Measurements from ENCODE around the gene TCP1. TPM values are rescaled to one million over a fixed set of nuclear protein-coding genes. Genes with fewer than 3 reads are reported as not detected.

The TCP1 gene
- total RNA-seq, 1 experiment from 2014 or later: 159 TPM

DNA sequence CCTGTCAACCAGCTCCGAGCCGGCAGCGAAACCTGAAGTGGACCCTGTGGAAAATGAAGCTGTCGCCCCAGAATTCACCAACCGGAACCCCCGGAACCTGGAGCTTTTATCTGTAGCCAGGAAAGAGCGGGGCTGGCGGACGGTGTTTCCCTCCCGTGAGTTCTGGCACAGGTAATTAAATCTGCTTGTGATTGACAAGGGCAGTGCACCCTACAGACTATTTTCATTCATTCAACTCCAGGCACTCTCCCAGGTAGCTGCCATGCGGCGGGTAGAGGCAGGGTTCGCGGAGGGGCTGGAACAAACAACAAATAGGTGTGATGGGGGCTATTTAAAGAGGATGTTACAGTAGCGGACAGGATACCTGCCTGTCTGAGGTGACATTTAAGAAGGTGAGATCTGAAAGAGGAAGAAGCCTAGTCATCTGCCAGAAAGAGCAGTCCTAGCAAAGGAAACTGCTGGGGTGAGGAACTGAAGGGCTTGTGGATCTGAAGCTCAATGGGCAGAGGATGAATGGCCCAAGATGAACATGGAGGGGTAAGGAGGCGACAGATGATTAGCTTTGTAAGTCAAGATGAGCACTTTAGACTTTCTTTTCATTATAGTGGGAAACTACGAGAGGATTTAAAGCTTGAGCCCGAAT lies 1.7 kb upstream of the TCP1 start:
- no TSS peak for BruUV-seq (replicated peaks)
- no peak for TF ChIP-seq CTCF (conservative IDR thresholded peaks at IDR 0.05)
- no peak for TF ChIP-seq EZH2 (IDR thresholded peaks at IDR 0.05; ENCODE audit: low read depth)

DNA sequence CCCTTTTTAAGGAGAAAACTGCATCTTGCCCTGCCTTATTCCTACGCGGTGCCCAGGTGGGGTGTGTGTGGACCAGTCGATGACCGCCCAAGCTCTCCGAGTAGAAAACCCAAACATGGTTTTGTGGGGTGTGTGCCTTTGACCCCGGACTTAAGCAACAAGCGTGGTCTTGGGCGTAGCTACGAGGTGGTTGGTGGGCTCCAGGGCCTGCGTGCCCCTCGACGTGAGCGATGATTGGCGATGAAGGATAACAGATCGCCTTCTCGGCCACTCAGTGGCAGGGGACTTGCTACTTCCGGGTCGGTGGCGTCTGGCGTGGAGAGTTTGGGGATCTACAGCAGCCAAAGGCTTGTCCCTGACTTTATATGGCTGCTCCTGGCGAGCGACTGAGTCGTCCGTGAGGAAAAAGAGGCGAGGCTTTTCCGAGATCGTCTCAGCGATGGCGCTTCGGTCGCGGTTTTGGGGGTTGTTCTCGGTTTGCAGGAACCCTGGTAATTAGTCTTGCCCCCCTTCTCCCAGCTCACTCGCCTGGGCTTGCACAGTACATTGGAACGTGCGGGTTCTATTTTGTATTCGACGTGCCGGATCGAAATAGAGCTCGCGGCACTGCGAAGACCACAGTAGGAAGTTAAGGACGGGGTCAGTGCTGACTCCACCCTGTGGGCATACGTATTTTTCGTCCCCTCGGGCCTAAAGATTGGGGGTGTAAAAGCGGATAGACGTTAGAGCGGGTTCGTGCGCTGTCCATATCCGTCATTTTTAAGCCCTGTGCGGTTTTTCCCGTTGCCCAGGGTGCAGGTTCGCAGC lies 950 bp upstream of the TCP1 start, which contains the start of gene MRPL18:
Gene MRPL18, plus strand, starts transcription at position 319 of the 807 bp plus-strand sequence. Its CDS starts 121 bp downstream, at position 440.
- peaks cover 80% of the 10 kb centered on the region for H3K79me2 ChIP-seq (ENCODE audit: low read depth)
- peak; percentile 74 to 95 for DNase-seq
- ChIA-PET POLR2A (ENCODE audit: unreplicated experiment) (interaction anchor here (0.6 to 0.7 kb wide), 6 partner anchors 11 to 790 kb away, joined by 3 to 10 read pairs (median 3); partner anchors contain the start of genes ACAT2 and RSPH3), CTCF (interaction anchor here (0.7 kb wide), 1 partner anchor 17 kb away, joined by 4 read pairs; no protein-coding TSS in a partner anchor)
- no peaks in the 10 kb centered on the region for H3K9me2 ChIP-seq (ENCODE audit: insufficient read depth)
- peaks cover 32% of the 10 kb centered on the region for H4K20me1 ChIP-seq (ENCODE audit: insufficient read depth)
- peaks cover 19% of the 10 kb centered on the region for H3F3A ChIP-seq (ENCODE audit: insufficient read depth, low read depth)
- peaks cover 26% of the 10 kb centered on the region for H3K36me3 ChIP-seq (ENCODE audit: low read depth)
- peak within 1 kb of the TSS; percentile 86 for H3K4me3 ChIP-seq
- intact Hi-C loops (cut with micrococcal nuclease; ENCODE audit: unreplicated experiment): loop anchor here (2.0 kb wide), 1 partner anchor 64 kb away; the partner anchor contains the start of gene WTAP
- peaks cover 25% of the 10 kb centered on the region for H3K4me1 ChIP-seq (replicated peaks; ENCODE audit: insufficient read depth)
- no peaks in the 10 kb centered on the region for H3K9me3 ChIP-seq (ENCODE audit: insufficient read depth, low read depth)
- no peaks in the 10 kb centered on the region for H3K27me3 ChIP-seq (ENCODE audit: insufficient read depth, low read depth)
- H2AFZ ChIP-seq: peak within 1 kb of the TSS; percentile 93
- BruUV-seq (replicated peaks): TSS peak; percentile 53
- H3K4me2 ChIP-seq: peak within 1 kb of the TSS; percentile 98
- peak within 1 kb of the TSS; percentile 82 for H3K27ac ChIP-seq
- no peak for TF ChIP-seq CTCF (conservative IDR thresholded peaks at IDR 0.05)
- no peak for TF ChIP-seq EZH2 (IDR thresholded peaks at IDR 0.05; ENCODE audit: low read depth)

More for the DNA sequence above, 1.7 kb upstream of the TCP1 start:
- Histone ChIP-seq H3K27ac (peak overlapping the region; percentile 82), H3K79me2 (ENCODE audit: low read depth) (peaks cover 73% of the 10 kb centered on the region), H3F3A (ENCODE audit: insufficient read depth, low read depth) (peaks cover 15% of the 10 kb centered on the region), H3K27me3 (ENCODE audit: insufficient read depth, low read depth) (no peaks in the 10 kb centered on the region), H3K4me2 (peak overlapping the region; percentile 98), H3K9me3 (ENCODE audit: insufficient read depth, low read depth) (no peaks in the 10 kb centered on the region), H3K9me2 (ENCODE audit: insufficient read depth) (no peaks in the 10 kb centered on the region), H2AFZ (peak overlapping the region; percentile 93), H4K20me1 (ENCODE audit: insufficient read depth) (peaks cover 27% of the 10 kb centered on the region), H3K36me3 (ENCODE audit: low read depth) (peaks cover 19% of the 10 kb centered on the region), H3K4me3 (peak overlapping the region; percentile 86), H3K4me1 (replicated peaks; ENCODE audit: insufficient read depth) (peaks cover 25% of the 10 kb centered on the region)
- intact Hi-C loops (cut with micrococcal nuclease; ENCODE audit: unreplicated experiment): loop anchor here (2.0 kb wide), 1 partner anchor 64 kb away; the partner anchor contains the start of gene WTAP
- DNase-seq: no peak
- CTCF ChIA-PET: no interaction called here
- POLR2A ChIA-PET (ENCODE audit: unreplicated experiment): interaction anchor here (0.6 kb wide), 1 partner anchor 73 kb away, joined by 8 read pairs; no protein-coding TSS in a partner anchor

GRCh38 chr6:159788753-159789376 lies 537 bp downstream of the TCP1 start:
- H4K20me1 ChIP-seq (ENCODE audit: insufficient read depth): peaks cover 45% of the 10 kb centered on the region
- ChIA-PET CTCF (no interaction called here), POLR2A (ENCODE audit: unreplicated experiment) (interaction anchor here (0.6 kb wide), 1 partner anchor 10 kb away, joined by 5 read pairs; no protein-coding TSS in a partner anchor)
- peak overlapping the region; percentile 76 for H2AFZ ChIP-seq
- intact Hi-C loops (cut with micrococcal nuclease; ENCODE audit: unreplicated experiment): loop anchor here (1.0 to 10.0 kb wide), 3 partner anchors 26 to 186 kb away; partner anchors contain the start of genes ACAT2 and SOD2
- peak in 1 of 2 experiments; percentile 7 for DNase-seq
- H3K27me3 ChIP-seq (ENCODE audit: insufficient read depth, low read depth): no peaks in the 10 kb centered on the region
- H3K4me1 ChIP-seq (replicated peaks; ENCODE audit: insufficient read depth): peaks cover 25% of the 10 kb centered on the region
- H3F3A ChIP-seq (ENCODE audit: insufficient read depth, low read depth): peaks cover 17% of the 10 kb centered on the region
- H3K36me3 ChIP-seq (ENCODE audit: low read depth): peaks cover 38% of the 10 kb centered on the region
- H3K9me3 ChIP-seq (ENCODE audit: insufficient read depth, low read depth): no peaks in the 10 kb centered on the region
- H3K79me2 ChIP-seq (ENCODE audit: low read depth): peaks cover 87% of the 10 kb centered on the region
- H3K4me3 ChIP-seq: peak overlapping the region; percentile 86
- peak overlapping the region; percentile 78 for H3K4me2 ChIP-seq
- peak overlapping the region; percentile 45 for H3K27ac ChIP-seq
- TF ChIP-seq CTCF (conservative IDR thresholded peaks at IDR 0.05): no peak
- TF ChIP-seq EZH2 (IDR thresholded peaks at IDR 0.05; ENCODE audit: low read depth): no peak
- TSS peak; percentile 60 for BruUV-seq (replicated peaks)
- no peaks in the 10 kb centered on the region for H3K9me2 ChIP-seq (ENCODE audit: insufficient read depth)

All from PC-9 (cell line).